Ovary (tissue), 3 donors: ENCODE measurements around the gene ZNF207.

ENCODE experiments used
- CTCF ChIP-seq, 3 donors: fragments of 450-650 bp in 2 of 3; fragments of 200-600 bp in 1 of 3; IDR thresholded peaks; one replicate each; pipeline versions ENCODE4 v1.5.1 to v1.8.0; 2016 to 2022; ENCODE audit warnings: antibody characterized with exemption in 3 of 3, mild to moderate bottlenecking in 1 of 3
- EP300 ChIP-seq: sonication (generic); formaldehyde crosslinking; IDR thresholded peaks from one replicate; pipeline ENCODE4 v1.6.1; 2017; ENCODE audit warnings: antibody characterized with exemption
- POLR2A ChIP-seq: fragments of 450-650 bp; IDR thresholded peaks from one replicate; pipeline ENCODE4 v1.6.1; 2017; ENCODE audit warnings: antibody characterized with exemption, mild to moderate bottlenecking, moderate library complexity
- donor health status: DM: no; HTN: no; CAD: no.

GRCh38 chr17:32385971-32386370 lies 36.0 kb downstream of the ZNF207 start:
- TF ChIP-seq CTCF (IDR thresholded peaks at IDR 0.05) (no peak), POLR2A (no peak), EP300 (no peak)
